Spleen (tissue), 11 donors: Measurements from ENCODE around the gene PRKCE. TPM values are rescaled to one million over a fixed set of nuclear protein-coding genes. Genes with fewer than 3 reads are reported as not detected.

Experiments used
- DNase-seq: peaks from one replicate; pipeline ENCODE4 v3.0.0-alpha.2; 2020
- H3K27ac ChIP-seq, 8 donors: fragments of 200-600 bp; sonication (generic) in 7 of 8; 1 replicate in 4 of 8; 2 replicates in 4 of 8; pipeline versions ENCODE4 v1.5.0 to v1.8.0; 2016 to 2021; ENCODE audit warnings: inconsistent platforms in 4 of 8, mild to moderate bottlenecking in 4 of 8, moderate library complexity in 1 of 8
- H3K27me3 ChIP-seq, 7 donors: fragments of 200-600 bp; sonication (generic) in 6 of 7; replicated peaks in 1 of 7; 1 replicate in 4 of 7; 2 replicates in 3 of 7; pipeline versions ENCODE4 v1.5.0 to v1.8.0; 2016 to 2021; ENCODE audit warnings: inconsistent platforms in 3 of 7, mild to moderate bottlenecking in 1 of 7
- H3K36me3 ChIP-seq, 6 donors: fragments of 200-600 bp; sonication (generic) in 5 of 6; 1 replicate in 4 of 6; 2 replicates in 2 of 6; pipeline versions ENCODE4 v1.5.0 to v1.8.0; 2016 to 2021; ENCODE audit warnings: inconsistent platforms in 2 of 6
- H3K4me1 ChIP-seq, 6 donors: fragments of 200-600 bp; sonication (generic) in 5 of 6; 1 replicate in 3 of 6; 2 replicates in 3 of 6; pipeline versions ENCODE4 v1.5.0 to v1.8.0; 2016 to 2021; ENCODE audit warnings: inconsistent platforms in 3 of 6
- H3K4me3 ChIP-seq, 8 donors: fragments of 200-600 bp; sonication (generic) in 7 of 8; 1 replicate in 4 of 8; 2 replicates in 4 of 8; pipeline versions ENCODE4 v1.5.0 to v1.8.0; 2016 to 2021; ENCODE audit warnings: inconsistent platforms in 4 of 8, mild to moderate bottlenecking in 4 of 8, moderate library complexity in 2 of 8
- H3K9me3 ChIP-seq, 8 donors: fragments of 200-600 bp; sonication (generic) in 7 of 8; 1 replicate in 4 of 8; 2 replicates in 4 of 8; pipeline versions ENCODE4 v1.5.0 to v1.8.0; 2016 to 2021; ENCODE audit warnings: inconsistent platforms in 4 of 8
- CTCF ChIP-seq, 11 experiments: fragments of 200-600 bp in 7 of 11; fragments of 450-650 bp in 4 of 11; sonication (generic) in 4 of 11; IDR thresholded peaks in 8 of 11; conservative IDR thresholded peaks in 3 of 11; 1 replicate in 7 of 11; 2 replicates in 4 of 11; pipeline versions ENCODE4 v1.4.0 to v1.8.0; 2016 to 2021; ENCODE audit warnings: antibody characterized with exemption in 11 of 11, inconsistent platforms in 4 of 11, mild to moderate bottlenecking in 1 of 11
- POLR2A ChIP-seq, 3 donors: fragments of 450-650 bp; IDR thresholded peaks; one replicate each; pipeline ENCODE4 v1.5.1; 2017; ENCODE audit warnings: antibody characterized with exemption in 3 of 3, mild to moderate bottlenecking in 1 of 3
- POLR2AphosphoS5 ChIP-seq, 3 donors: sonication (generic); formaldehyde crosslinking; IDR thresholded peaks; one replicate each; pipeline ENCODE4 v1.5.1; 2017; ENCODE audit warnings: antibody characterized with exemption in 3 of 3
- WGBS, 5 donors: extraction: QIAGEN DNeasy Blood & Tissue Kit in 3 of 5; methylation state at CpG; one replicate each; pipeline versions ENCODE4 v1.1.5 to v1.1.7; 2013 to 2018; 5-methylcytosine and 5-hydroxymethylcytosine counted together
- intact Hi-C: fragments of 100-400 bp; cut with DNase I; formaldehyde crosslinking; loops from one replicate; pipeline ENCODE4 v1.15.0; 2023; ENCODE audit warnings: low total_unique reads
- polyA plus RNA-seq, 3 donors: library from polyadenylated mRNA; stranded (reverse); fragments of 200-250 nt; gene quantifications; one replicate each; pipeline ENCODE4 v1.2.1, GENCODE V29; 2013
- total RNA-seq, 7 donors: library from RNA; depleted of rRNA in 3 of 7; stranded (reverse); fragments of >200 nt in 3 of 7; fragmentation: NEBNext Ultra II Directional in 4 of 7; extraction: Animal tissue kit (Norgen Biotek cat#: 25700) in 4 of 7; gene quantifications; one replicate each; pipeline versions ENCODE4 v1.1.0 to v1.2.1, GENCODE V29; 2016 to 2021
- donor health status: healthy with polysubstance abuse.
- donor health status: DM: no; HTN: no; CAD: no; lungs with moderate emphysema.
- donor health status: DM: no; HTN: no; CAD: no.
- donor health status: Bipolar disorder and iron deficiency.
- donor health status: healthy.
- donor health status: DM: no; HTN: no; CAD: no.
- donor health status: DM: yes; HTN: yes; CAD: no.

The PRKCE gene
- total and polyA plus RNA-seq, 10 donors: 2.5 to 43.6 (median 18.8) TPM

- Histone ChIP-seq H3K4me1 (peaks cover 4 to 37% (median 16%) of the 10 kb centered on the region in 6 donors), H3K36me3 (no peaks in the 10 kb centered on the region), H3K27me3 (no peaks in the 10 kb centered on the region), H3K27ac (no peak overlapping the region), H3K9me3 (no peaks in the 10 kb centered on the region), H3K4me3 (no peak overlapping the region)
- 88 to 93% (median 91%) methylated on average over 10 of the region's 10 CpGs for WGBS, 5 donors
- no peak for TF ChIP-seq POLR2A (IDR thresholded peaks at IDR 0.05)
- no peak for DNase-seq
- intact Hi-C loops: no loop called here
Measured at GRCh38 chr2:45786836-45787357, 135.4 kb downstream of the PRKCE start.

DNA sequence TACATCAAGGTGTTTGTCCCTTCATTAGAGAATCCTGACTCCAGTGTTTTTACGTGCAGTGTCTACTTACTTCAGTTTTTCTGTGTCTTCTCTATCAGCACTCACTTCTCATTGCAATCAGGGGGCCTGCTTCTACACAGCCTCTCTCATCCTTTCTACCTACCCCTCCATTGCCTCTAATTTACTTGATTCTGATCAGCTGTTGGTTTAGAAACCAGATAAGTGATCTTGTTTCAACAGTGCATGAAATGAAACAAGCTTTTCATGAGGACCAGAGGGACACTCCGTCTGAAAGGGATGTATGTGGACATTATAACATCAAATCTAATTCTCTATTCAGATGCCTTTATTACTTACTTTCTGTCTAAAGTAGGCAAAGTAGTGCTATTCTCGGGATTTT, 136.9 kb downstream of the PRKCE start:
- intact Hi-C loops: no loop called here
- Histone ChIP-seq H3K9me3 (no peaks in the 10 kb centered on the region), H3K4me3 (no peak overlapping the region), H3K27ac (no peak overlapping the region), H3K36me3 (no peaks in the 10 kb centered on the region), H3K27me3 (no peaks in the 10 kb centered on the region), H3K4me1 (peaks cover 4 to 35% (median 17%) of the 10 kb centered on the region in 6 donors)
- DNase-seq: no peak
- no peak for TF ChIP-seq POLR2A (IDR thresholded peaks at IDR 0.05)
- no peak for TF ChIP-seq POLR2AphosphoS5 (IDR thresholded peaks at IDR 0.05)
- TF ChIP-seq CTCF (IDR thresholded peaks at IDR 0.05 in 8 of 11, conservative IDR thresholded peaks at IDR 0.05 in 3 of 11): no peak
- 82 to 93% (median 90%) methylated on average over 3 of the region's 3 CpGs for WGBS, 5 donors

GRCh38 chr2:45789317-45789716, 137.8 kb downstream of the PRKCE start:
- no peak for DNase-seq
- intact Hi-C loops: no loop called here
- Histone ChIP-seq H3K27ac (peak overlapping the region in 1 of 8 donors; percentile 26), H3K4me3 (no peak overlapping the region), H3K27me3 (no peaks in the 10 kb centered on the region), H3K9me3 (no peaks in the 10 kb centered on the region), H3K4me1 (peaks cover 4 to 44% (median 22%) of the 10 kb centered on the region in 6 donors), H3K36me3 (no peaks in the 10 kb centered on the region)
- TF ChIP-seq POLR2AphosphoS5 (IDR thresholded peaks at IDR 0.05) (no peak), POLR2A (IDR thresholded peaks at IDR 0.05) (no peak), CTCF (IDR thresholded peaks at IDR 0.05 in 8 of 11, conservative IDR thresholded peaks at IDR 0.05 in 3 of 11) (no peak)

GRCh38 chr2:45789961-45790723, 138.7 kb downstream of the PRKCE start:
- H3K27me3 ChIP-seq: no peaks in the 10 kb centered on the region
- TF ChIP-seq POLR2A (IDR thresholded peaks at IDR 0.05) (no peak), CTCF (IDR thresholded peaks at IDR 0.05 in 8 of 11, conservative IDR thresholded peaks at IDR 0.05 in 3 of 11) (no peak), POLR2AphosphoS5 (IDR thresholded peaks at IDR 0.05) (no peak)
- peak overlapping the region in 1 of 8 donors; percentile 18 for H3K27ac ChIP-seq
- DNase-seq: no peak
- H3K36me3 ChIP-seq: no peaks in the 10 kb centered on the region
- intact Hi-C loops: loop anchor here (2.0 kb wide), 1 partner anchor 143 kb away; no protein-coding TSS in a partner anchor
- WGBS, 5 donors: 54 to 76% (median 68%) methylated on average over 10 of the region's 10 CpGs
- peaks cover 4 to 52% (median 24%) of the 10 kb centered on the region in 6 donors for H3K4me1 ChIP-seq
- no peak overlapping the region for H3K4me3 ChIP-seq
- no peaks in the 10 kb centered on the region for H3K9me3 ChIP-seq
